ENCODE measurements around the gene PPP2R2C.

GRCh38 chr4:6299875-6300274 lies 172.5 kb downstream of the PPP2R2C start:
- TF ChIP-seq CTCF (IDR thresholded peaks at IDR 0.05) (no peak), POLR2A (IDR thresholded peaks at IDR 0.05) (no peak), POLR2AphosphoS5 (IDR thresholded peaks at IDR 0.05) (no peak)

Measured in prostate gland (tissue), 2 donors.